ENCODE results near the gene KCND2.

The KCND2 gene

GRCh38 chr7:120404042-120404441 lies 131.1 kb downstream of the KCND2 start:
- H3K4me1 ChIP-seq (ENCODE audit: control insufficient read depth in 2 of 2, insufficient read depth in 2 of 2, low read length in 2 of 2), result no peaks in the 10 kb centered on the region
- no peaks in the 10 kb centered on the region for H3K36me3 ChIP-seq (ENCODE audit: control insufficient read depth in 2 of 2, insufficient read depth in 2 of 2, low read length in 2 of 2)
- no peak overlapping the region for H3K27ac ChIP-seq (ENCODE audit: low read depth in 2 of 2, low read length in 2 of 2)
- H3K27me3 ChIP-seq (ENCODE audit: control insufficient read depth in 2 of 2, insufficient read depth in 2 of 2, low read length in 2 of 2), result no peaks in the 10 kb centered on the region
- no peak overlapping the region for H3K4me3 ChIP-seq (ENCODE audit: low read length in 2 of 2)
- no peak overlapping the region for H3K9ac ChIP-seq (ENCODE audit: low read depth in 1 of 2, low read length in 2 of 2)
- H3K9me3 ChIP-seq (ENCODE audit: control insufficient read depth in 2 of 2, low read length in 2 of 2), result no peaks in the 10 kb centered on the region

- H3K4me1 ChIP-seq (ENCODE audit: control insufficient read depth in 2 of 2, insufficient read depth in 2 of 2, low read length in 2 of 2), result no peaks in the 10 kb centered on the region
- no peak overlapping the region for H3K9ac ChIP-seq (ENCODE audit: low read depth in 1 of 2, low read length in 2 of 2)
- no peaks in the 10 kb centered on the region for H3K9me3 ChIP-seq (ENCODE audit: control insufficient read depth in 2 of 2, low read length in 2 of 2)
- no peaks in the 10 kb centered on the region for H3K27me3 ChIP-seq (ENCODE audit: control insufficient read depth in 2 of 2, insufficient read depth in 2 of 2, low read length in 2 of 2)
- no peaks in the 10 kb centered on the region for H3K36me3 ChIP-seq (ENCODE audit: control insufficient read depth in 2 of 2, insufficient read depth in 2 of 2, low read length in 2 of 2)
- H3K27ac ChIP-seq (ENCODE audit: low read depth in 2 of 2, low read length in 2 of 2), result no peak overlapping the region
- H3K4me3 ChIP-seq (ENCODE audit: low read length in 2 of 2), result no peak overlapping the region
These were observed 132.7 kb downstream of the KCND2 start for GRCh38 chr7:120405652-120406051.

GRCh38 chr7:120407010-120407409 lies 134.0 kb downstream of the KCND2 start:
- no peak overlapping the region for H3K27ac ChIP-seq (ENCODE audit: low read depth in 2 of 2, low read length in 2 of 2)
- no peak overlapping the region for H3K9ac ChIP-seq (ENCODE audit: low read depth in 1 of 2, low read length in 2 of 2)
- no peaks in the 10 kb centered on the region for H3K27me3 ChIP-seq (ENCODE audit: control insufficient read depth in 2 of 2, insufficient read depth in 2 of 2, low read length in 2 of 2)
- H3K4me1 ChIP-seq (ENCODE audit: control insufficient read depth in 2 of 2, insufficient read depth in 2 of 2, low read length in 2 of 2), result no peaks in the 10 kb centered on the region
- H3K36me3 ChIP-seq (ENCODE audit: control insufficient read depth in 2 of 2, insufficient read depth in 2 of 2, low read length in 2 of 2), result no peaks in the 10 kb centered on the region
- H3K4me3 ChIP-seq (ENCODE audit: low read length in 2 of 2), result no peak overlapping the region
- H3K9me3 ChIP-seq (ENCODE audit: control insufficient read depth in 2 of 2, low read length in 2 of 2), result no peaks in the 10 kb centered on the region

GRCh38 chr7:120412139-120413050 lies 139.4 kb downstream of the KCND2 start:
- H3K9me3 ChIP-seq (ENCODE audit: control insufficient read depth in 2 of 2, low read length in 2 of 2), result no peaks in the 10 kb centered on the region
- H3K27ac ChIP-seq (ENCODE audit: low read depth in 2 of 2, low read length in 2 of 2), result no peak overlapping the region
- no peaks in the 10 kb centered on the region for H3K36me3 ChIP-seq (ENCODE audit: control insufficient read depth in 2 of 2, insufficient read depth in 2 of 2, low read length in 2 of 2)
- H3K27me3 ChIP-seq (ENCODE audit: control insufficient read depth in 2 of 2, insufficient read depth in 2 of 2, low read length in 2 of 2), result no peaks in the 10 kb centered on the region
- no peak overlapping the region for H3K9ac ChIP-seq (ENCODE audit: low read depth in 1 of 2, low read length in 2 of 2)
- H3K4me1 ChIP-seq (ENCODE audit: control insufficient read depth in 2 of 2, insufficient read depth in 2 of 2, low read length in 2 of 2), result no peaks in the 10 kb centered on the region
- no peak overlapping the region for H3K4me3 ChIP-seq (ENCODE audit: low read length in 2 of 2)

- no peak overlapping the region for H3K27ac ChIP-seq (ENCODE audit: low read depth in 2 of 2, low read length in 2 of 2)
- H3K9me3 ChIP-seq (ENCODE audit: control insufficient read depth in 2 of 2, low read length in 2 of 2), result no peaks in the 10 kb centered on the region
- no peaks in the 10 kb centered on the region for H3K36me3 ChIP-seq (ENCODE audit: control insufficient read depth in 2 of 2, insufficient read depth in 2 of 2, low read length in 2 of 2)
- no peaks in the 10 kb centered on the region for H3K4me1 ChIP-seq (ENCODE audit: control insufficient read depth in 2 of 2, insufficient read depth in 2 of 2, low read length in 2 of 2)
- no peak overlapping the region for H3K9ac ChIP-seq (ENCODE audit: low read depth in 1 of 2, low read length in 2 of 2)
- no peaks in the 10 kb centered on the region for H3K27me3 ChIP-seq (ENCODE audit: control insufficient read depth in 2 of 2, insufficient read depth in 2 of 2, low read length in 2 of 2)
- no peak overlapping the region for H3K4me3 ChIP-seq (ENCODE audit: low read length in 2 of 2)
These were observed 140.2 kb downstream of the KCND2 start for GRCh38 chr7:120413164-120413563.

GRCh38 chr7:120417244-120417979 lies 144.4 kb downstream of the KCND2 start:
- H3K36me3 ChIP-seq (ENCODE audit: control insufficient read depth in 2 of 2, insufficient read depth in 2 of 2, low read length in 2 of 2), result no peaks in the 10 kb centered on the region
- H3K9me3 ChIP-seq (ENCODE audit: control insufficient read depth in 2 of 2, low read length in 2 of 2), result no peaks in the 10 kb centered on the region
- H3K4me3 ChIP-seq (ENCODE audit: low read length in 2 of 2), result no peak overlapping the region
- no peaks in the 10 kb centered on the region for H3K4me1 ChIP-seq (ENCODE audit: control insufficient read depth in 2 of 2, insufficient read depth in 2 of 2, low read length in 2 of 2)
- no peaks in the 10 kb centered on the region for H3K27me3 ChIP-seq (ENCODE audit: control insufficient read depth in 2 of 2, insufficient read depth in 2 of 2, low read length in 2 of 2)
- H3K9ac ChIP-seq (ENCODE audit: low read depth in 1 of 2, low read length in 2 of 2), result no peak overlapping the region
- H3K27ac ChIP-seq (ENCODE audit: low read depth in 2 of 2, low read length in 2 of 2), result no peak overlapping the region

GRCh38 chr7:120421151-120421651 lies 148.2 kb downstream of the KCND2 start:
- Histone ChIP-seq H3K9me3 (ENCODE audit: control insufficient read depth in 2 of 2, low read length in 2 of 2) (no peaks in the 10 kb centered on the region), H3K4me3 (ENCODE audit: low read length in 2 of 2) (no peak overlapping the region), H3K9ac (ENCODE audit: low read depth in 1 of 2, low read length in 2 of 2) (no peak overlapping the region), H3K27ac (ENCODE audit: low read depth in 2 of 2, low read length in 2 of 2) (no peak overlapping the region), H3K4me1 (ENCODE audit: control insufficient read depth in 2 of 2, insufficient read depth in 2 of 2, low read length in 2 of 2) (no peaks in the 10 kb centered on the region), H3K27me3 (ENCODE audit: control insufficient read depth in 2 of 2, insufficient read depth in 2 of 2, low read length in 2 of 2) (no peaks in the 10 kb centered on the region), H3K36me3 (ENCODE audit: control insufficient read depth in 2 of 2, insufficient read depth in 2 of 2, low read length in 2 of 2) (no peaks in the 10 kb centered on the region)

- Histone ChIP-seq H3K4me1 (ENCODE audit: control insufficient read depth in 2 of 2, insufficient read depth in 2 of 2, low read length in 2 of 2) (no peaks in the 10 kb centered on the region), H3K9ac (ENCODE audit: low read depth in 1 of 2, low read length in 2 of 2) (no peak overlapping the region), H3K27ac (ENCODE audit: low read depth in 2 of 2, low read length in 2 of 2) (no peak overlapping the region), H3K4me3 (ENCODE audit: low read length in 2 of 2) (no peak overlapping the region), H3K36me3 (ENCODE audit: control insufficient read depth in 2 of 2, insufficient read depth in 2 of 2, low read length in 2 of 2) (no peaks in the 10 kb centered on the region), H3K27me3 (ENCODE audit: control insufficient read depth in 2 of 2, insufficient read depth in 2 of 2, low read length in 2 of 2) (no peaks in the 10 kb centered on the region), H3K9me3 (ENCODE audit: control insufficient read depth in 2 of 2, low read length in 2 of 2) (no peaks in the 10 kb centered on the region)
These were observed 158.0 kb downstream of the KCND2 start for GRCh38 chr7:120431016-120431415.

GRCh38 chr7:120436487-120437060 lies 163.6 kb downstream of the KCND2 start:
- Histone ChIP-seq H3K4me3 (ENCODE audit: low read length in 2 of 2) (no peak overlapping the region), H3K9ac (ENCODE audit: low read depth in 1 of 2, low read length in 2 of 2) (no peak overlapping the region), H3K27ac (ENCODE audit: low read depth in 2 of 2, low read length in 2 of 2) (no peak overlapping the region), H3K9me3 (ENCODE audit: control insufficient read depth in 2 of 2, low read length in 2 of 2) (no peaks in the 10 kb centered on the region), H3K4me1 (ENCODE audit: control insufficient read depth in 2 of 2, insufficient read depth in 2 of 2, low read length in 2 of 2) (no peaks in the 10 kb centered on the region), H3K27me3 (ENCODE audit: control insufficient read depth in 2 of 2, insufficient read depth in 2 of 2, low read length in 2 of 2) (no peaks in the 10 kb centered on the region), H3K36me3 (ENCODE audit: control insufficient read depth in 2 of 2, insufficient read depth in 2 of 2, low read length in 2 of 2) (no peaks in the 10 kb centered on the region)

- Histone ChIP-seq H3K27ac (ENCODE audit: low read depth in 2 of 2, low read length in 2 of 2) (no peak overlapping the region), H3K9me3 (ENCODE audit: control insufficient read depth in 2 of 2, low read length in 2 of 2) (no peaks in the 10 kb centered on the region), H3K27me3 (ENCODE audit: control insufficient read depth in 2 of 2, insufficient read depth in 2 of 2, low read length in 2 of 2) (no peaks in the 10 kb centered on the region), H3K4me1 (ENCODE audit: control insufficient read depth in 2 of 2, insufficient read depth in 2 of 2, low read length in 2 of 2) (no peaks in the 10 kb centered on the region), H3K9ac (ENCODE audit: low read depth in 1 of 2, low read length in 2 of 2) (no peak overlapping the region), H3K36me3 (ENCODE audit: control insufficient read depth in 2 of 2, insufficient read depth in 2 of 2, low read length in 2 of 2) (no peaks in the 10 kb centered on the region), H3K4me3 (ENCODE audit: low read length in 2 of 2) (no peak overlapping the region)
These were observed 168.9 kb downstream of the KCND2 start for GRCh38 chr7:120441850-120442249.

Measured in mucosa of rectum (tissue), 2 donors.